WTC11 (cell line): ENCODE results near the gene CTDSP2. TPM values are rescaled to one million over a fixed set of nuclear protein-coding genes. Genes with fewer than 3 reads are reported as not detected.

Source experiments
- ATF2 ChIP-seq: sonication (generic); formaldehyde crosslinking; IDR thresholded peaks from 2 replicates; pipeline ENCODE4 v1.8.1; 2022; ENCODE audit warnings: low read depth, missing genetic modification reagents, borderline replicate concordance
- E2F1 ChIP-seq: sonication (generic); formaldehyde crosslinking; IDR thresholded peaks from 2 replicates; pipeline ENCODE4 v1.8.0; 2022; ENCODE audit warnings: mild to moderate bottlenecking, missing genetic modification reagents
- E2F5 ChIP-seq: sonication (generic); formaldehyde crosslinking; IDR thresholded peaks from 2 replicates; pipeline ENCODE4 v1.8.1; 2022; ENCODE audit warnings: mild to moderate bottlenecking, moderate library complexity, missing genetic modification reagents
- ETV6 ChIP-seq: sonication (generic); formaldehyde crosslinking; IDR thresholded peaks from 2 replicates; pipeline ENCODE4 v1.8.1; 2022; ENCODE audit warnings: mild to moderate bottlenecking, missing genetic modification reagents
- FOXK1 ChIP-seq: sonication (generic); formaldehyde crosslinking; IDR thresholded peaks from 2 replicates; pipeline ENCODE4 v1.8.0; 2022; ENCODE audit warnings: mild to moderate bottlenecking, moderate library complexity, missing genetic modification reagents
- HMGXB4 ChIP-seq: sonication (generic); formaldehyde crosslinking; IDR thresholded peaks from 2 replicates; pipeline ENCODE4 v1.8.1; 2023; ENCODE audit warnings: mild to moderate bottlenecking, moderate library complexity, missing genetic modification reagents
- IRF1 ChIP-seq: sonication (generic); formaldehyde crosslinking; IDR thresholded peaks from 2 replicates; pipeline ENCODE4 v1.8.0; 2023; ENCODE audit warnings: missing genetic modification reagents
- MAX ChIP-seq: sonication (generic); formaldehyde crosslinking; IDR thresholded peaks from 2 replicates; pipeline ENCODE4 v1.8.0; 2022; ENCODE audit warnings: mild to moderate bottlenecking, missing genetic modification reagents
- MYBL2 ChIP-seq: sonication (generic); formaldehyde crosslinking; IDR thresholded peaks from 2 replicates; pipeline ENCODE4 v1.8.1; 2023; ENCODE audit warnings: mild to moderate bottlenecking, moderate library complexity, missing genetic modification reagents
- NFYB ChIP-seq: sonication (generic); formaldehyde crosslinking; conservative IDR thresholded peaks from 2 replicates; pipeline ENCODE4 v1.8.0; 2022; ENCODE audit warnings: low read depth, missing genetic modification reagents
- NR1H2 ChIP-seq: sonication (generic); formaldehyde crosslinking; IDR thresholded peaks from 2 replicates; pipeline ENCODE4 v1.9.0; 2021; ENCODE audit warnings: mild to moderate bottlenecking, moderate library complexity, missing genetic modification reagents
- NR2C2 ChIP-seq: sonication (generic); formaldehyde crosslinking; IDR thresholded peaks from 2 replicates; pipeline ENCODE4 v1.8.0; 2022; ENCODE audit warnings: mild to moderate bottlenecking, missing genetic modification reagents
- NR3C1 ChIP-seq: sonication (generic); formaldehyde crosslinking; conservative IDR thresholded peaks from 2 replicates; pipeline ENCODE4 v1.8.1; 2023; ENCODE audit warnings: low read depth, mild to moderate bottlenecking, missing genetic modification reagents
- OVOL2 ChIP-seq: fragments of 250-450 bp; sonication (Bioruptor Pico); IDR thresholded peaks from 2 replicates; pipeline ENCODE4 v1.9.0; 2021; ENCODE audit warnings: mild to moderate bottlenecking, borderline replicate concordance
- PREB ChIP-seq: sonication (generic); formaldehyde crosslinking; IDR thresholded peaks from 2 replicates; pipeline ENCODE4 v1.8.1; 2022; ENCODE audit warnings: mild to moderate bottlenecking, missing genetic modification reagents, moderate library complexity, borderline replicate concordance
- PRRX2 ChIP-seq: fragments of 250-450 bp; sonication (Bioruptor Pico); IDR thresholded peaks from 2 replicates; pipeline ENCODE4 v1.8.0; 2021; ENCODE audit warnings: mild to moderate bottlenecking
- TCF7 ChIP-seq: sonication (generic); formaldehyde crosslinking; IDR thresholded peaks from 2 replicates; pipeline ENCODE4 v1.8.0; 2022; ENCODE audit warnings: mild to moderate bottlenecking, low read depth, missing genetic modification reagents, moderate library complexity
- TEAD4 ChIP-seq: sonication (generic); formaldehyde crosslinking; IDR thresholded peaks from 2 replicates; pipeline ENCODE4 v1.8.0; 2022; ENCODE audit warnings: mild to moderate bottlenecking, missing genetic modification reagents
- TP53 ChIP-seq: sonication (generic); formaldehyde crosslinking; IDR thresholded peaks from 2 replicates; pipeline ENCODE4 v1.8.1; 2023; ENCODE audit warnings: mild to moderate bottlenecking, missing genetic modification reagents
- USF1 ChIP-seq: sonication (generic); formaldehyde crosslinking; IDR thresholded peaks from 2 replicates; pipeline ENCODE4 v1.8.0; 2022; ENCODE audit warnings: mild to moderate bottlenecking, missing genetic modification reagents
- USF2 ChIP-seq: sonication (generic); formaldehyde crosslinking; IDR thresholded peaks from 2 replicates; pipeline ENCODE4 v1.8.1; 2023; ENCODE audit warnings: mild to moderate bottlenecking, missing genetic modification reagents, moderate library complexity
- ZBTB43 ChIP-seq: sonication (generic); formaldehyde crosslinking; IDR thresholded peaks from 2 replicates; pipeline ENCODE4 v1.8.1; 2023; ENCODE audit warnings: mild to moderate bottlenecking, missing genetic modification reagents
- ZNF121 ChIP-seq: sonication (generic); formaldehyde crosslinking; IDR thresholded peaks from 2 replicates; pipeline ENCODE4 v1.8.0; 2023; ENCODE audit warnings: missing genetic modification reagents
- ZNF317 ChIP-seq: sonication (generic); formaldehyde crosslinking; IDR thresholded peaks from 2 replicates; pipeline ENCODE4 v1.8.1; 2023; ENCODE audit warnings: low read depth, mild to moderate bottlenecking, moderate library complexity, missing genetic modification reagents, borderline replicate concordance
- ZNF396 ChIP-seq: fragments of 250-450 bp; sonication (Bioruptor Pico); IDR thresholded peaks from 2 replicates; pipeline ENCODE4 v1.8.0; 2021; ENCODE audit warnings: mild to moderate bottlenecking, moderate library complexity, borderline replicate concordance
- total RNA-seq: library from RNA; stranded (reverse); gene quantifications from 3 replicates; pipeline ENCODE4 v1.2.3, GENCODE V29; 2021

The CTDSP2 gene
- total RNA-seq, 1 experiment from 2014 or later: 122 TPM

- TF ChIP-seq TEAD4: no peak
- no peak for TF ChIP-seq USF2 (CRISPR knock-in tag)
- no peak for TF ChIP-seq ZNF121
- TF ChIP-seq PRRX2 (CRISPR knock-in tag): no peak
- no peak for TF ChIP-seq ATF2 (CRISPR knock-in tag)
- TF ChIP-seq NFYB (CRISPR knock-in tag): no peak
- TF ChIP-seq FOXK1: no peak
- TF ChIP-seq IRF1 (CRISPR knock-in tag): no peak
- no peak for TF ChIP-seq TCF7
- TF ChIP-seq NR3C1 (CRISPR knock-in tag): no peak
- TF ChIP-seq ZNF396 (CRISPR knock-in tag): no peak
- no peak for TF ChIP-seq NR1H2 (CRISPR knock-in tag)
- TF ChIP-seq USF1: 0 out of 2 replicates have a peak, but pooled peaks have one; percentile 11
- peak; percentile 57; the same call in 1 of the 2 replicates for TF ChIP-seq HMGXB4
- no peak for TF ChIP-seq E2F1 (CRISPR knock-in tag)
- no peak; the same call in 1 of the 2 replicates for TF ChIP-seq ZBTB43
- no peak for TF ChIP-seq NR2C2 (CRISPR knock-in tag)
- no peak for TF ChIP-seq PREB (CRISPR knock-in tag)
- no peak; the same call in 1 of the 2 replicates for TF ChIP-seq ETV6 (CRISPR knock-in tag)
- peak; percentile 68; the same call in 1 of the 2 replicates for TF ChIP-seq E2F5 (CRISPR knock-in tag)
- TF ChIP-seq MYBL2: no peak
- no peak for TF ChIP-seq TP53 (CRISPR knock-in tag)
- TF ChIP-seq MAX (CRISPR knock-in tag): 0 out of 2 replicates have a peak, but pooled peaks have one; percentile 26
- no peak for TF ChIP-seq ZNF317 (CRISPR knock-in tag)
- TF ChIP-seq OVOL2 (CRISPR knock-in tag): no peak
Observed at GRCh38 chr12:57845478-57846284, 848 bp downstream of the CTDSP2 start (continued).
